ENCODE results near the gene GNGT1.

DNA sequence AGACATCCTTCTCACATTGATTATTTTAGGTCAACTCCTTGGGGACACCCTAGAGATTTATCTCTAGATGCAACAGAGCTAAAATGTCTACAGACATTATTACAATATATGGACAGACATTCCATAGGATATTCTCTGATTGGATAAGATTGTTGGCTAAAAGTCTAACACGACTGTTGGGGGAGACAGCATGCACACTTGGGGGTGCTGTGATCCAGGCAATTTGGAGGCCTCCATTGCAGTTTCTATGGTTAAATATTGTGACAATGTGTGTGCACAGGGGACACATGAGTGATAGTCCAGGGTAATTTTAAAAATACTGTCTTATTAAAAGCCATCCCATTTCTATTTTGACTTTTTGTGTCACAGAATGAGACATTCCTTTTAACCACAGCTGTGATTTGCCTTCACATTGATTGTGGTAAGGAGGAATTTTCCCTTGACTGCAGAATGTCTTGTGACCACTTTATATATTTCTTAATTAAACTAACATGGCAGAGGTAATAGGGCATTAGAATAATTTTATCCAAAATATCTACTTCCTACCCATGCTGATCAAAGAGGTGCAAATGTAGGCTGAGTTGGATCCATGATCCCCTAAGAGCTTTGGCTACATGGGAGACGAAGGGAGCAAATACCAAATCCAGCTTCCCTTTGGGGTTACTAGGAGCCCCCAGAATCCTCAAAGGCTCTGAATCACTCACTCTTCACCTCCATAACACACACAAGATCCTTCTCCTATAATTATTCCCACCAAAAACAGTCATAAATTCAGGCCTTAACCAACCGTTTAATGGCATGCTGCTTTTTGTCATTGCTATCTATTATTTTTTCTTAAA is 23.1 kb upstream of the GNGT1 start:
- no peak for TF ChIP-seq FOSL2 (IDR thresholded peaks at IDR 0.05; ENCODE audit: borderline replicate concordance, low read depth)
- TF ChIP-seq SMC3 (IDR thresholded peaks at IDR 0.05; ENCODE audit: low read depth, low read length) = no peak

All from SK-N-SH (cell line).